Heart left ventricle (tissue), 16 donors: ENCODE measurements around the gene PSD4. TPM values are rescaled to one million over a fixed set of nuclear protein-coding genes. Genes with fewer than 3 reads are reported as not detected.

Experiments
- ATAC-seq, 4 donors: fragments of 200-7000 bp; cut with Tn5 transposase; one replicate each; pipeline ENCODE4 v1.9.1; 2020 to 2022; ENCODE audit warnings: moderate library complexity in 4 of 4, mild to moderate bottlenecking in 3 of 4, moderate number of reproducible peaks in 1 of 4
- DNase-seq, 5 donors: peaks; one replicate each; pipeline ENCODE4 v3.0.0-alpha.2; 2020
- H3K27ac ChIP-seq, 12 donors: fragments of 200-600 bp; sonication (generic) in 4 of 12; one replicate each; pipeline versions ENCODE4 v1.5.0 to v1.8.0; 2016 to 2022; ENCODE audit warnings: mild to moderate bottlenecking in 2 of 12
- H3K27me3 ChIP-seq, 9 donors: fragments of 200-600 bp; sonication (generic) in 2 of 9; one replicate each; pipeline versions ENCODE4 v1.5.1 to v1.8.0; 2016 to 2022; ENCODE audit warnings: mild to moderate bottlenecking in 3 of 9
- H3K36me3 ChIP-seq, 9 donors: fragments of 200-600 bp; sonication (generic) in 2 of 9; one replicate each; pipeline versions ENCODE4 v1.5.0 to v1.8.0; 2018 to 2022; ENCODE audit warnings: mild to moderate bottlenecking in 2 of 9
- H3K4me1 ChIP-seq, 12 donors: fragments of 200-600 bp; sonication (generic) in 4 of 12; one replicate each; pipeline versions ENCODE4 v1.5.0 to v1.8.0; 2016 to 2022; ENCODE audit warnings: mild to moderate bottlenecking in 3 of 12
- H3K4me3 ChIP-seq, 12 donors: fragments of 200-600 bp; sonication (generic) in 4 of 12; one replicate each; pipeline versions ENCODE4 v1.5.0 to v1.8.0; 2017 to 2022; ENCODE audit warnings: mild to moderate bottlenecking in 9 of 12, moderate library complexity in 4 of 12
- H3K9me3 ChIP-seq, 12 donors: fragments of 200-600 bp; sonication (generic) in 4 of 12; one replicate each; pipeline versions ENCODE4 v1.5.0 to v1.8.0; 2016 to 2022; ENCODE audit warnings: mild to moderate bottlenecking in 1 of 12
- CTCF ChIP-seq, 12 donors: fragments of 200-600 bp; sonication (generic) in 4 of 12; IDR thresholded peaks; one replicate each; pipeline versions ENCODE4 v1.5.0 to v1.8.0; 2018 to 2022; ENCODE audit warnings: antibody characterized with exemption in 12 of 12, mild to moderate bottlenecking in 5 of 12
- POLR2A ChIP-seq, 2 donors: fragments of 450-650 bp; IDR thresholded peaks; one replicate each; pipeline ENCODE4 v1.6.1; 2017; ENCODE audit warnings: antibody characterized with exemption in 2 of 2, mild to moderate bottlenecking in 2 of 2, moderate library complexity in 2 of 2
- WGBS, 4 donors: extraction: QIAGEN DNeasy Blood & Tissue Kit in 2 of 4; methylation state at CpG; one replicate each; pipeline versions ENCODE4 v1.1.5 to v1.1.7; 2013 to 2018; 5-methylcytosine and 5-hydroxymethylcytosine counted together
- intact Hi-C, 10 donors: fragments of 100-400 bp; cut with DNase I; formaldehyde crosslinking; loops; one replicate each; pipeline versions ENCODE4 v1.11.1 to v1.14.2; 2022
- polyA plus RNA-seq, 2 donors: library from polyadenylated mRNA; stranded (reverse); fragments of 200-250 nt; gene quantifications; one replicate each; pipeline ENCODE4 v1.2.3, GENCODE V29; 2013
- total RNA-seq, 9 donors: library from RNA; depleted of rRNA in 2 of 9; stranded (reverse); fragments of >200 nt in 2 of 9; fragmentation: NEBNext Ultra II Directional in 3 of 9; extraction: Animal tissue kit (Norgen Biotek cat#: 25700) in 3 of 9; gene quantifications; one replicate each; pipeline versions ENCODE4 v1.1.0 to v1.2.4, GENCODE V29; 2016 to 2023
- donor health status: ischemic (EF 13 %, LVEDD 7.1; RV severe dilation, severe dysfunction).
- donor health status: healthy with polysubstance abuse.
- donor health status: DM: no; HTN: yes; CAD: no.
- donor health status: DM: no; HTN: no; CAD: no.
- donor health status: ischemic (EF 25% LVEDD 6.9; RV normal size, moderate dysfunction).
- donor health status: ischemic (EF 25% LVEDD 5.7; RV mildly dilated, moderate dysfunction).
- donor health status: healthy.
- donor health status: DM: yes; HTN: yes; CAD: no.
- donor health status: ischemic (EF 35%, LVEDD 5.7; RV mildly dilated, moderate dysfunction).
- donor health status: nonischemic (EF 11% LVEDD 7.7; RV severe dilation, severe dysfunction).
- donor health status: DM: yes; HTN: yes; CAD: no.
- donor health status: PGD.
- donor health status: ischemic (EF 29% LVEDD 5.4; RV normal size, mild dysfunction).
- donor health status: nonischemic (EF 23%, LVEDD 6.1; RV moderate dilation, normal function).

Gene PSD4
- total and polyA plus RNA-seq, 11 donors, result 0.65 to 23.4 (median 1.9) TPM

- intact Hi-C loops, result no loop called here
- no peaks in the 10 kb centered on the region for H3K9me3 ChIP-seq
- TF ChIP-seq CTCF (IDR thresholded peaks at IDR 0.05) (no peak), POLR2A (IDR thresholded peaks at IDR 0.05) (no peak)
Measured at GRCh38 chr2:113162869-113163268, 10.9 kb upstream of the PSD4 start.

GRCh38 chr2:113164215-113164929 lies 9.4 kb upstream of the PSD4 start:
- intact Hi-C loops, result no loop called here
- WGBS, 4 donors, result 74 to 78% (median 77%) methylated on average over 11 of the region's 11 CpGs
- no peak for ATAC-seq

More at GRCh38 chr2:113162869-113163268, 10.9 kb upstream of the PSD4 start:
- DNase-seq (no peak), ATAC-seq (no peak)
- Histone ChIP-seq H3K4me3 (no peak overlapping the region), H3K27ac (no peak overlapping the region), H3K4me1 (peaks cover 0 to 13% (median 0%) of the 10 kb centered on the region in 12 donors), H3K36me3 (no peaks in the 10 kb centered on the region), H3K27me3 (peaks cover 0 to 16% (median 2%) of the 10 kb centered on the region in 9 donors)

GRCh38 chr2:113164930-113165585 lies 8.7 kb upstream of the PSD4 start:
- H3K27ac ChIP-seq, result no peak overlapping the region
- TF ChIP-seq POLR2A (IDR thresholded peaks at IDR 0.05) (no peak), CTCF (IDR thresholded peaks at IDR 0.05) (no peak)
- no peaks in the 10 kb centered on the region for H3K36me3 ChIP-seq
- intact Hi-C loops, result no loop called here
- peaks cover 0 to 22% (median 0%) of the 10 kb centered on the region in 12 donors for H3K4me1 ChIP-seq
- no peaks in the 10 kb centered on the region for H3K27me3 ChIP-seq
- no peak overlapping the region for H3K4me3 ChIP-seq
- no peak for DNase-seq
- WGBS, 4 donors, result 69 to 78% (median 73%) methylated on average over 10 of the region's 10 CpGs
- no peaks in the 10 kb centered on the region for H3K9me3 ChIP-seq
- ATAC-seq, result no peak

More at GRCh38 chr2:113164215-113164929, 9.4 kb upstream of the PSD4 start:
- Histone ChIP-seq H3K4me3 (no peak overlapping the region), H3K27ac (no peak overlapping the region), H3K4me1 (peaks cover 0 to 16% (median 0%) of the 10 kb centered on the region in 12 donors), H3K9me3 (no peaks in the 10 kb centered on the region), H3K27me3 (peaks cover 0 to under 1% (median 0%) of the 10 kb centered on the region in 9 donors), H3K36me3 (no peaks in the 10 kb centered on the region)
- no peak for DNase-seq
- TF ChIP-seq CTCF (IDR thresholded peaks at IDR 0.05) (no peak), POLR2A (IDR thresholded peaks at IDR 0.05) (no peak)

GRCh38 chr2:113166187-113166645 lies 7.6 kb upstream of the PSD4 start:
- Histone ChIP-seq H3K4me1 (peaks cover 0 to 22% (median 0%) of the 10 kb centered on the region in 12 donors), H3K4me3 (no peak overlapping the region), H3K27me3 (no peaks in the 10 kb centered on the region), H3K36me3 (no peaks in the 10 kb centered on the region), H3K27ac (no peak overlapping the region), H3K9me3 (no peaks in the 10 kb centered on the region)
- no peak for DNase-seq
- ATAC-seq, result no peak
- WGBS, 4 donors, result 86 to 96% (median 95%) methylated on average over 7 of the region's 7 CpGs
- no peak for TF ChIP-seq CTCF (IDR thresholded peaks at IDR 0.05)
- no peak for TF ChIP-seq POLR2A (IDR thresholded peaks at IDR 0.05)
- intact Hi-C loops, result no loop called here
